Liver (tissue), 3 donors: ENCODE measurements around the gene BEGAIN.

ENCODE experiments used
- EGR1 ChIP-seq, 2 donors: IDR thresholded peaks; 2 replicates each; pipeline ENCODE4 v1.6.1; 2016 to 2018; ENCODE audit warnings: antibody characterized with exemption in 2 of 2, low read depth in 2 of 2
- GABPA ChIP-seq, 2 donors: IDR thresholded peaks in 1 of 2; conservative IDR thresholded peaks in 1 of 2; 2 replicates each; pipeline ENCODE4 v1.6.1; 2016; ENCODE audit warnings: antibody characterized with exemption in 2 of 2, mild to moderate bottlenecking in 1 of 2, moderate library complexity in 1 of 2
- SP1 ChIP-seq: IDR thresholded peaks from 2 replicates; pipeline ENCODE4 v1.6.1; 2018; ENCODE audit warnings: antibody characterized with exemption, mild to moderate bottlenecking
- TAF1 ChIP-seq: conservative IDR thresholded peaks from 2 replicates; pipeline ENCODE4 v1.6.1; 2016; ENCODE audit warnings: antibody characterized with exemption, mild to moderate bottlenecking
- TF ChIP-seq, protein P1 (sequence below): IDR thresholded peaks from 2 replicates; pipeline ENCODE4 v1.6.1; 2016; ENCODE audit warnings: antibody characterized with exemption
- TF ChIP-seq, protein P2 (sequence below): fragments of 150-350 bp; IDR thresholded peaks from 2 replicates; pipeline ENCODE4 v1.5.1; 2017; ENCODE audit warnings: improper control_type of control experiment, low read depth, low read length; ENCODE audit not compliant: missing input control
- TF ChIP-seq, protein P3 (sequence below): IDR thresholded peaks from 2 replicates; pipeline ENCODE4 v1.6.1; 2016; ENCODE audit warnings: antibody characterized with exemption, mild to moderate bottlenecking
- donor health status: healthy.
- donor health status: healthy.

GRCh38 chr14:100553471-100553870, 33.7 kb downstream of the BEGAIN start:
- TF ChIP-seq, protein P1, sequence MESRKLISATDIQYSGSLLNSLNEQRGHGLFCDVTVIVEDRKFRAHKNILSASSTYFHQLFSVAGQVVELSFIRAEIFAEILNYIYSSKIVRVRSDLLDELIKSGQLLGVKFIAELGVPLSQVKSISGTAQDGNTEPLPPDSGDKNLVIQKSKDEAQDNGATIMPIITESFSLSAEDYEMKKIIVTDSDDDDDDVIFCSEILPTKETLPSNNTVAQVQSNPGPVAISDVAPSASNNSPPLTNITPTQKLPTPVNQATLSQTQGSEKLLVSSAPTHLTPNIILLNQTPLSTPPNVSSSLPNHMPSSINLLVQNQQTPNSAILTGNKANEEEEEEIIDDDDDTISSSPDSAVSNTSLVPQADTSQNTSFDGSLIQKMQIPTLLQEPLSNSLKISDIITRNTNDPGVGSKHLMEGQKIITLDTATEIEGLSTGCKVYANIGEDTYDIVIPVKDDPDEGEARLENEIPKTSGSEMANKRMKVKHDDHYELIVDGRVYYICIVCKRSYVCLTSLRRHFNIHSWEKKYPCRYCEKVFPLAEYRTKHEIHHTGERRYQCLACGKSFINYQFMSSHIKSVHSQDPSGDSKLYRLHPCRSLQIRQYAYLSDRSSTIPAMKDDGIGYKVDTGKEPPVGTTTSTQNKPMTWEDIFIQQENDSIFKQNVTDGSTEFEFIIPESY, result no peak
- TF ChIP-seq, protein P2, sequence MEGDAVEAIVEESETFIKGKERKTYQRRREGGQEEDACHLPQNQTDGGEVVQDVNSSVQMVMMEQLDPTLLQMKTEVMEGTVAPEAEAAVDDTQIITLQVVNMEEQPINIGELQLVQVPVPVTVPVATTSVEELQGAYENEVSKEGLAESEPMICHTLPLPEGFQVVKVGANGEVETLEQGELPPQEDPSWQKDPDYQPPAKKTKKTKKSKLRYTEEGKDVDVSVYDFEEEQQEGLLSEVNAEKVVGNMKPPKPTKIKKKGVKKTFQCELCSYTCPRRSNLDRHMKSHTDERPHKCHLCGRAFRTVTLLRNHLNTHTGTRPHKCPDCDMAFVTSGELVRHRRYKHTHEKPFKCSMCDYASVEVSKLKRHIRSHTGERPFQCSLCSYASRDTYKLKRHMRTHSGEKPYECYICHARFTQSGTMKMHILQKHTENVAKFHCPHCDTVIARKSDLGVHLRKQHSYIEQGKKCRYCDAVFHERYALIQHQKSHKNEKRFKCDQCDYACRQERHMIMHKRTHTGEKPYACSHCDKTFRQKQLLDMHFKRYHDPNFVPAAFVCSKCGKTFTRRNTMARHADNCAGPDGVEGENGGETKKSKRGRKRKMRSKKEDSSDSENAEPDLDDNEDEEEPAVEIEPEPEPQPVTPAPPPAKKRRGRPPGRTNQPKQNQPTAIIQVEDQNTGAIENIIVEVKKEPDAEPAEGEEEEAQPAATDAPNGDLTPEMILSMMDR, result no peak
- TF ChIP-seq SP1 (no peak), TAF1 (no peak), GABPA (IDR thresholded peaks at IDR 0.05 in 1 of 2, conservative IDR thresholded peaks at IDR 0.05 in 1 of 2) (no peak), EGR1 (IDR thresholded peaks at IDR 0.05; ENCODE audit: low read depth in 2 of 2) (no peak)
- TF ChIP-seq, protein P3, sequence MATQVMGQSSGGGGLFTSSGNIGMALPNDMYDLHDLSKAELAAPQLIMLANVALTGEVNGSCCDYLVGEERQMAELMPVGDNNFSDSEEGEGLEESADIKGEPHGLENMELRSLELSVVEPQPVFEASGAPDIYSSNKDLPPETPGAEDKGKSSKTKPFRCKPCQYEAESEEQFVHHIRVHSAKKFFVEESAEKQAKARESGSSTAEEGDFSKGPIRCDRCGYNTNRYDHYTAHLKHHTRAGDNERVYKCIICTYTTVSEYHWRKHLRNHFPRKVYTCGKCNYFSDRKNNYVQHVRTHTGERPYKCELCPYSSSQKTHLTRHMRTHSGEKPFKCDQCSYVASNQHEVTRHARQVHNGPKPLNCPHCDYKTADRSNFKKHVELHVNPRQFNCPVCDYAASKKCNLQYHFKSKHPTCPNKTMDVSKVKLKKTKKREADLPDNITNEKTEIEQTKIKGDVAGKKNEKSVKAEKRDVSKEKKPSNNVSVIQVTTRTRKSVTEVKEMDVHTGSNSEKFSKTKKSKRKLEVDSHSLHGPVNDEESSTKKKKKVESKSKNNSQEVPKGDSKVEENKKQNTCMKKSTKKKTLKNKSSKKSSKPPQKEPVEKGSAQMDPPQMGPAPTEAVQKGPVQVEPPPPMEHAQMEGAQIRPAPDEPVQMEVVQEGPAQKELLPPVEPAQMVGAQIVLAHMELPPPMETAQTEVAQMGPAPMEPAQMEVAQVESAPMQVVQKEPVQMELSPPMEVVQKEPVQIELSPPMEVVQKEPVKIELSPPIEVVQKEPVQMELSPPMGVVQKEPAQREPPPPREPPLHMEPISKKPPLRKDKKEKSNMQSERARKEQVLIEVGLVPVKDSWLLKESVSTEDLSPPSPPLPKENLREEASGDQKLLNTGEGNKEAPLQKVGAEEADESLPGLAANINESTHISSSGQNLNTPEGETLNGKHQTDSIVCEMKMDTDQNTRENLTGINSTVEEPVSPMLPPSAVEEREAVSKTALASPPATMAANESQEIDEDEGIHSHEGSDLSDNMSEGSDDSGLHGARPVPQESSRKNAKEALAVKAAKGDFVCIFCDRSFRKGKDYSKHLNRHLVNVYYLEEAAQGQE, result no peak
